ENCODE results near the gene PPP2R5E. TPM values are rescaled to one million over a fixed set of nuclear protein-coding genes. Genes with fewer than 3 reads are reported as not detected.

Gene PPP2R5E
- total RNA-seq, 2 experiments from 2014 or later, result 12.5 to 47.8 TPM

DNA sequence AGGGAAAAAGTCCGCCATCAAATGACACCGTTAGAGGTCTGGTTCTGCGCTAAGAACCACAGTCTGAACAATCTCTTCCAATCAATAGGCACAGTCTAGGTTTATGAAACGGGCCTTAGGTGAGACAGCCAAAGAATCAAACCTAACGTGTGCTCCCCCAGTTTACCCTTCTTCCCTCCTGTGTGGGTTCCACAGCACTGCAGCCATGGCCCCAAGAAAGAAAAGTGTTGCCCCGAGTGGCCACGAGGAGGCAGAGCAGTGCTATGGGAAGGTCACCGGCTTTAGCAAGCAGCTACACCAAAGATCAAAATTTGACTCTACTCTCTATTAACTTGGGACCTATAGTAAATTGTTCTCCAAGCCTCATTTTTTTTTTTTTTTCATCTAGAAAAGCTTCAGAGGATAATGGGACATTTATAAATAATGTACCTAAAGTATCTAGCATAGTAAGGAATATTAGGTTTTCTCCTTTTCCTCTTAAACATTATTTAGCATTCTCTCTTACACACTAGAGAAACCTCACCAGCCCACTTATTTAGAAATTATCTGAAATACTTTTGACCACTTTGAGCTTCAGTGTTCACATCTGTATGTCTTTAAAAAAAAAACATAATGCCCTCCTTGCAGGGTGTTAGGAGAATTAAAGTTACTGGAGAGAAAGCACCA, 154.3 kb downstream of the PPP2R5E start:
- Histone ChIP-seq H3K27ac (ENCODE audit: low read depth, low read length, poor library complexity, severe bottlenecking) (no peak overlapping the region), H3K36me3 (ENCODE audit: insufficient read depth, low read length) (peaks cover 70% of the 10 kb centered on the region), H3K4me3 (ENCODE audit: low read depth, low read length, poor library complexity, severe bottlenecking) (no peak overlapping the region), H4K20me1 (ENCODE audit: insufficient read depth, low read length) (no peaks in the 10 kb centered on the region), H3K9me2 (ENCODE audit: insufficient read depth, low read length) (no peaks in the 10 kb centered on the region), H3K4me1 (ENCODE audit: insufficient read depth, low read length, poor library complexity, severe bottlenecking) (no peaks in the 10 kb centered on the region), H3K79me2 (ENCODE audit: insufficient read depth, low read depth, low read length) (no peaks in the 10 kb centered on the region), H3K9me3 (ENCODE audit: low read length) (no peaks in the 10 kb centered on the region), H2AFZ (ENCODE audit: low read length) (no peak overlapping the region), H3K4me2 (ENCODE audit: low read length) (no peak overlapping the region)
- CTCF ChIA-PET (ENCODE audit: unreplicated experiment), result interaction anchor here (0.5 to 0.8 kb wide), 2 partner anchors 152 to 153 kb away, joined by 3 read pairs; no protein-coding TSS in a partner anchor
- DNase-seq (ENCODE audit: low spot score), result peak; percentile 65
- TSS peak; percentile 19 for BruUV-seq (replicated peaks)
- intact Hi-C loops (cut with micrococcal nuclease; ENCODE audit: unreplicated experiment), result loop anchor here (1.0 to 10.0 kb wide), 4 partner anchors 155 to 916 kb away; no protein-coding TSS in a partner anchor
- TF ChIP-seq, protein P1, sequence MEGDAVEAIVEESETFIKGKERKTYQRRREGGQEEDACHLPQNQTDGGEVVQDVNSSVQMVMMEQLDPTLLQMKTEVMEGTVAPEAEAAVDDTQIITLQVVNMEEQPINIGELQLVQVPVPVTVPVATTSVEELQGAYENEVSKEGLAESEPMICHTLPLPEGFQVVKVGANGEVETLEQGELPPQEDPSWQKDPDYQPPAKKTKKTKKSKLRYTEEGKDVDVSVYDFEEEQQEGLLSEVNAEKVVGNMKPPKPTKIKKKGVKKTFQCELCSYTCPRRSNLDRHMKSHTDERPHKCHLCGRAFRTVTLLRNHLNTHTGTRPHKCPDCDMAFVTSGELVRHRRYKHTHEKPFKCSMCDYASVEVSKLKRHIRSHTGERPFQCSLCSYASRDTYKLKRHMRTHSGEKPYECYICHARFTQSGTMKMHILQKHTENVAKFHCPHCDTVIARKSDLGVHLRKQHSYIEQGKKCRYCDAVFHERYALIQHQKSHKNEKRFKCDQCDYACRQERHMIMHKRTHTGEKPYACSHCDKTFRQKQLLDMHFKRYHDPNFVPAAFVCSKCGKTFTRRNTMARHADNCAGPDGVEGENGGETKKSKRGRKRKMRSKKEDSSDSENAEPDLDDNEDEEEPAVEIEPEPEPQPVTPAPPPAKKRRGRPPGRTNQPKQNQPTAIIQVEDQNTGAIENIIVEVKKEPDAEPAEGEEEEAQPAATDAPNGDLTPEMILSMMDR (conservative IDR thresholded peaks at IDR 0.05; ENCODE audit: low read length), result peak; percentile 96
- TF ChIP-seq EZH2phosphoT487 (IDR thresholded peaks at IDR 0.05; ENCODE audit: borderline replicate concordance, low read depth, low read length), result no peak
- POLR2A ChIA-PET, result interaction anchor here (0.5 to 2.6 kb wide), 8 partner anchors 12 to 735 kb away, joined by 3 to 14 read pairs (median 4); partner anchors contain the start of gene PPP2R5E

DNA sequence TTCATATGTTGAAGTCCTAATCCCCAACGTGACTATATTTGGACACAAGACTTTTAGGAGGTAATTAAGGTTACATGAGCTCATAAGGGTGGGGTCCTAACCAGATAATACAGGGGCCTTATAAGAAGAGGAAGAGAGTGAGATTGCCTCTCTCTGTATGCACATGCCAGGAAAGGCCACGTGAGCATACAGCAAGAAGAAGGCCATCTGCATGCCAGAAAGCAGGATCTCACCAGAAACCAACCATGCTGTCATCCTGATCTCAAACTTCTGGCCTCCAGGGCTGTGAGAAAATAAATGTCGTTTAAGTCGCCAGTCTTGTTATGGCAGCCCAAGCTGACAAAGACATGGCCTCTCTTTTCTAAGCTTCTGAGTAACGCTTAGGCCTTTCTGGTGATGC, 155.5 kb downstream of the PPP2R5E start:
- Histone ChIP-seq H3K27ac (ENCODE audit: low read depth, low read length, poor library complexity, severe bottlenecking) (no peak overlapping the region), H3K9me2 (ENCODE audit: insufficient read depth, low read length) (no peaks in the 10 kb centered on the region), H4K20me1 (ENCODE audit: insufficient read depth, low read length) (no peaks in the 10 kb centered on the region), H3K4me3 (ENCODE audit: low read depth, low read length, poor library complexity, severe bottlenecking) (no peak overlapping the region), H3K79me2 (ENCODE audit: insufficient read depth, low read depth, low read length) (no peaks in the 10 kb centered on the region), H2AFZ (ENCODE audit: low read length) (no peak overlapping the region), H3K4me2 (ENCODE audit: low read length) (no peak overlapping the region), H3K36me3 (ENCODE audit: insufficient read depth, low read length) (peaks cover 74% of the 10 kb centered on the region), H3K9me3 (ENCODE audit: low read length) (no peaks in the 10 kb centered on the region), H3K4me1 (ENCODE audit: insufficient read depth, low read length, poor library complexity, severe bottlenecking) (no peaks in the 10 kb centered on the region)
- POLR2A ChIA-PET, result interaction anchor here (0.7 to 2.6 kb wide), 2 partner anchors 155 to 252 kb away, joined by 3 to 14 read pairs; partner anchors contain the start of gene PPP2R5E
- no TSS peak for BruUV-seq (replicated peaks)
- no peak for TF ChIP-seq EZH2phosphoT487 (IDR thresholded peaks at IDR 0.05; ENCODE audit: borderline replicate concordance, low read depth, low read length)
- TF ChIP-seq, protein P1 (conservative IDR thresholded peaks at IDR 0.05; ENCODE audit: low read length), result no peak
- DNase-seq (ENCODE audit: low spot score), result no peak
- CTCF ChIA-PET (ENCODE audit: unreplicated experiment), result no interaction called here
- intact Hi-C loops (cut with micrococcal nuclease; ENCODE audit: unreplicated experiment), result loop anchor here (1.0 to 10.0 kb wide), 4 partner anchors 157 to 917 kb away; no protein-coding TSS in a partner anchor

Data from OCI-LY7 (cell line).